Activated naive CD8-positive, alpha-beta T cell treated with anti-CD3 and anti-CD28 coated beads, Interleukin-2, amount 50 U/mL, for 16 hours (primary cell): ENCODE measurements around the gene PLPPR3.

Experiments
- DNase-seq: peaks from one replicate; pipeline ENCODE4 v3.0.0-alpha.2; 2020; ENCODE audit warnings: low read depth, low spot score

The PLPPR3 gene, protein sequence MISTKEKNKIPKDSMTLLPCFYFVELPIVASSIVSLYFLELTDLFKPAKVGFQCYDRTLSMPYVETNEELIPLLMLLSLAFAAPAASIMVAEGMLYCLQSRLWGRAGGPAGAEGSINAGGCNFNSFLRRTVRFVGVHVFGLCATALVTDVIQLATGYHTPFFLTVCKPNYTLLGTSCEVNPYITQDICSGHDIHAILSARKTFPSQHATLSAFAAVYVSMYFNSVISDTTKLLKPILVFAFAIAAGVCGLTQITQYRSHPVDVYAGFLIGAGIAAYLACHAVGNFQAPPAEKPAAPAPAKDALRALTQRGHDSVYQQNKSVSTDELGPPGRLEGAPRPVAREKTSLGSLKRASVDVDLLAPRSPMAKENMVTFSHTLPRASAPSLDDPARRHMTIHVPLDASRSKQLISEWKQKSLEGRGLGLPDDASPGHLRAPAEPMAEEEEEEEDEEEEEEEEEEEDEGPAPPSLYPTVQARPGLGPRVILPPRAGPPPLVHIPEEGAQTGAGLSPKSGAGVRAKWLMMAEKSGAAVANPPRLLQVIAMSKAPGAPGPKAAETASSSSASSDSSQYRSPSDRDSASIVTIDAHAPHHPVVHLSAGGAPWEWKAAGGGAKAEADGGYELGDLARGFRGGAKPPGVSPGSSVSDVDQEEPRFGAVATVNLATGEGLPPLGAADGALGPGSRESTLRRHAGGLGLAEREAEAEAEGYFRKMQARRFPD

DNA sequence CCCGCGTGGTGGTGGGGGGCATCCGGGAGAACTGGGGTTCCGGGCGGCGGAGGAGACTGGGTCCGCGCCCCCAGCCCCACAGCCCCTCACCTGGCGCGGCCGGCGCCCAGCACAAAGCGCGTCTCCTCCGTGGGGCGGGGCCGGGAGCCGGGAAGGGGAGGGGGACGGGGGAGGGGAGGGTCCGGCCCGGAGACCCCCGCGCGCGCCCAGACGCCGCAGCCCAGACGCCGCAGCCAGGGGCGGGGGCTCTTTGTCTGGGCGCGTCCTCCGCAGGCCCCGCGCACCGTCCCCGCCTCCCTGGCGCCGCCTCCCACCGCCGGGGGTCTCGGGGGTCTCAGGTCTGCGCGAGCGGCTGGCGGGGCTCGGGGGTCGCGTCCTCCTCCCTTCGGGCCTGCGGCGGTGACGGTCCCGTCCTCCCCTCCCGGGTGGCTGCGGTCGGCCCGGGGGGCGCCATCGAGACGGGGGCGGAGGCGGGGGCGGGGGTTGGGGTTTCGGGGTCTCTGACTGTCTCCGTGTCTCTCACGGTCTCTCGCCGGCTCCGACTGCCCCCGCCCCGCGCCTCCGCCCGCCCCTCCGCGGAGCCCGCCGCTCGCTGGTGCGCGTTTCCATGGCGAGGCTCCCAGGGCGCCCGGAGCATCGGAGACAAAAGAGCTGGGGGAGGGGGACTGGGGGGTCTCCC is at the start of gene PLPPR3:
TSS of gene PLPPR3 (minus strand) at position 131 of the 679 bp plus-strand sequence. CDS start 396 bp downstream, outside the sequence.
- DNase-seq, result no peak

DNA sequence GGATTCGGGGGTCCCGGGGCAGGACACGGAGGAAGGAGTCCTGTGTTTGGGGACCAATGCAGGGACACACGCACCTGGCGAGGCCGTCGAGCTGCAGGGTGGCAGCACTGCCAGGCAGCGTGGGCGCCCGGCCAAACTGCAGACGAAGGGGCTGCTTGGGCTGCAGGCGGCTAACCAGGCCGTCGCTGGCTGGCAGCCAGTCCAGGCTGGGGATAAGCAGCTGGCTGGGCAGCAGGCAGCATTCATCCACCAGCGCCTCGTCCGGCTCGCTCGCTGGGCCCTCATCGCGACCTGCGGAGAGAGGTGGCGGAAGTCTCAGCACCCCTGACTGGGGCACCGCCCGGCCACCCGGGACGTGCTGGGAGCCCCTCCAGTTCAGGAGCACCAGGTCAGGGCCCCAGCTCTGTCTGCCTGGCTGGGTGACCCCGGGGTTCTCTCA is 49.2 kb upstream of the PLPPR3 start:
- no peak for DNase-seq

DNA sequence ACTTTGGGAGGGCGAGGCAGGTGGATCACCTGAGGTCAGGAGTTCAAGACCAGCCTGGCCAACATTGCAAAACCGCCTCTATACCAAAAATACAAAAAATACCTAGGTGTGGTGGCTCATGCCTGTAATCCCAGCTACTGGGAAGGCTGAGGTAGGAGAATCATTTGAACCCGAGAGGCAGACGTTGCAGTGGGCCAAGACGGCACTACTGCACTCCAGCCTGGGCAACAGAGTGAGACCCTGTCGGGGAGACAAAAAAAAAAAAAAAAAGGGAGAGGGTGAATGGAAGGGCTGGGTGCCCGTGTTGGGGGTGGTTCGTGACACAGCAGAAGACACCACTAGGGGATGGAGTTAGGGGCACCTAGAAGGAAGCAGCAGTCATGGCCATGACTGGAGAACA is 48.6 kb upstream of the PLPPR3 start:
- no peak for DNase-seq

DNA sequence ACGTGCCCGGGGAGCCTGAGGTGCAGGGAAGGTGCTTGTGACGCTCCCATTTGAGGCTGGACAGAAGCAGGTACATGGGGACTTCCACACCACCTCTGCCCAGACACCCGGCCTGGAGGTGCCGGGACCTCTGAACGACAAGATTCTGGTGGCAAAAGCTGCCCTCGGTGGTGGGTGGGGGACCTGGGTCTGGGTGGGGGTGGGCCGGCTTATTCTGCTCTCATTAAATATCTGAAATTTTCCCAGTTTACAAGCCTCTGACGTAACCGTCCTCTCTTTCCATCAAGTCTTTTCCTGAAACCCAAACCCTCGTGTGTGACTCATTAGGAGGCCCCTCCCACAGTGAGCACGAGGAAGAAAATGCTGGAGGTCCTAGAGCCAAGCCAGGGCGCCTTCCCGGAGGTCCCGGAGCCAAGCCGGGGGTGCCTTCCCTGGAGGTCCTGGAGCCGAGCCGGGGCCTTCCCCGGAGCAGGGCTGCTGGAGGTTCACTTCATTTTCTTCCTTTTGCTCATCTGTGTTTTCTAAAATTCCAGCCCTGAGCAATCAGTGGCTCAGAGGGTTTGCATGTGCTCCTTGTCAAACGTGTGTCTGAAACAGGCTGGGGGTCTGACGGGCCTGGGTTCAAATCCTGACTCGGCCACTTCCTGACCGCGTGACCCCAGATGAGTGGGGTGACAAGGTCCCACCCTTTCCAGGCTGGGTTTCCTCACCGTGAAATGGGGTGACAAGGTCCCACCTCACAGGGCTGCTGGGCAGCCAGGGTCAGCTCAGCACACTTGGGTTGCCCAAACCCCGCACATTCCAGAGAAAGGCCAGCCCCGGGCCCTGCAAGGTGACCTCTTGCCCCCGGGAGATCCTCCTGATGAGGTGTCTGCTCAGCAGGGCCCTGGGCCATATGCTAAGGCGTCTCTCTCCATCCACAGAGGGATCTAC is 47.8 kb upstream of the PLPPR3 start:
- no peak for DNase-seq

DNA sequence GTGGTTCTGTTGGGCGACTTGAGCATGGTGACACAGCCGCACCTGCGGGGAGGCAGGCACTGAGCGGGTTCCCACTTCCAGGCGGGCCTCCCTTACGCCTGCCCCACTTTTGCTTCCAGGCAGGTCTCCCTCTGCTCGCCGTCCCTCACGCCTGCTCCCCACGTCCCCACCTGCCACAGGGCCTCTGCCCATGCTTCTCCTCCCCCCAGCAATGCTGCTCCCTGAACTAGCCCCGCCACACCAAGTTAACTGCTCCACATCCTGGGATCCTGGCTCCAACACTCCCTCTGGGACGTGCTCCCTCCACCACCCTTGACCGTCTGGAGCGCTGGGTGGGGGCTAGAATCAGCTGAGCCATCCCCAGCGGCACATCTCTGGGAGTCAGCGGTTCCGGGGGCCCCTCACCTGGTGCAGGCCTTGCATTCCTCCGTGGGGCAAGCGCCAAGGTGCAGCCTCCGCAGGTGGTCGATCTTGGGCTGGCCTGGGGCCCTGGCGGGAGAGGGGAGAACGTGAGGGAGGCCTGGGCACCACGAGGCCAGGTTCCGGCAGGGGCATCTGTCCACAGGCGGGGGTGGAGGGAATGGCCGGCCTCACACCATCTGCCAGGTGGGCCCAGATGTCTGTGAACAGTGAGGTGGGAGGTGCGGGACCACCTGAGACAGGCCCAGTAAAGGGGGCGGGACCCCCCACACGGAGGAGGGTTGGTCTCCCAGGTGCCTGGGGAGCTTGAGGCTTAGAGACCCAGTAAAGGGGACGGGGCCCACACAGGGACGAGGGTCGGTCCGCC is 46.9 kb upstream of the PLPPR3 start:
- DNase-seq, result no peak

- no peak for DNase-seq
Measured at GRCh38 chr19:867855-868457, 46.2 kb upstream of the PLPPR3 start.

DNA sequence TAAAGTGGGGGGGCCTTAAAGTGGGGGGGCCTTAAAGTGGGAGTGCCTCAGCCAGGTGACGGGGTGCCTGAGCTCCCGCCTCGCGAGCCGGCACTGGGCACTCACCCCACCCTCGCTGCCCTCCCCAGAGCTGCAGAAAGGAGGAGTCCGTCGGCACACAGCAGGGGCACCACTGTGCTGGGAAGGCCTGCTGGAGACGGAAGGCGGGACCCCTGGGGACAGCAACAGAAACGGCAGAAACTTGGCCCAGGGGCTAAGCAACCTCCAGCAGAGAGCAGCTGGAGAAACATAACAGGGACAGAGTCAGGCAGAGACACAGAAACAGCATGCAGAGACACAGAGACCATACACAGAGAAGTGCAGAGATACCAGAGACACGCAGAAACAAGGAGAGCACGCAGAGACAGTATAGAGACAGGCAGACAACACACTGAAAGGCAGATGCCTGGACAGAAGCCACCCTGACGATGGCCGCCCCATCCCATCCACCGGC is 45.6 kb upstream of the PLPPR3 start:
- DNase-seq, result no peak

DNA sequence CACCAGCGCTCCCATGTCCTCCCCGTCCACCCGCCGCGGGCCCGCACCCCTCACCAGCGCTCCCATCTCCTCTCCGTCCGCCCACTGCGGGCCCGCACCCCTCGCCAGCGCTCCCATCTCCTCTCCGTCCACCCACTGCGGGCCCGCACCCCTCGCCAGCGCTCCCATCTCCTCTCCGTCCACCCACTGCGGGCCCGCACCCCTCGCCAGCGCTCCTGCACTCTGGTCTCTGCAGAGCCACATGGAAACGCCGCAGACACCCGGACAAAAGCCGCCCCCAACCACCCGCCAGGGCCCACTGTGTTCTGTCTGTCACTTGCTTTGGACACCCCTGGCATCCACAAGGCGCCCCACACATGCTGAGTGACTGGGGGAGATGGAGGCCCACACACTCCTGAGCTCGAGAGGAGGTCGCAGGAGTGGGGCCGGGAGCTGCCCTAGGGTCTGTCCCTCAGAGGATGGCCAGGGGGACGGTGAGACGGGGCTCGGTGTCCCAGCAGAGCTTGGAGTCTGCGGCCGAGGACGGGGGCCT is 45.1 kb upstream of the PLPPR3 start:
- DNase-seq, result no peak

GRCh38 chr19:863315-863620 is 41.5 kb upstream of the PLPPR3 start:
- DNase-seq, result no peak

- DNase-seq, result peak; percentile 59
Measured at GRCh38 chr19:862581-863314, 41.0 kb upstream of the PLPPR3 start.

- DNase-seq, result no peak
Measured at GRCh38 chr19:861756-862580, 40.2 kb upstream of the PLPPR3 start.

DNA sequence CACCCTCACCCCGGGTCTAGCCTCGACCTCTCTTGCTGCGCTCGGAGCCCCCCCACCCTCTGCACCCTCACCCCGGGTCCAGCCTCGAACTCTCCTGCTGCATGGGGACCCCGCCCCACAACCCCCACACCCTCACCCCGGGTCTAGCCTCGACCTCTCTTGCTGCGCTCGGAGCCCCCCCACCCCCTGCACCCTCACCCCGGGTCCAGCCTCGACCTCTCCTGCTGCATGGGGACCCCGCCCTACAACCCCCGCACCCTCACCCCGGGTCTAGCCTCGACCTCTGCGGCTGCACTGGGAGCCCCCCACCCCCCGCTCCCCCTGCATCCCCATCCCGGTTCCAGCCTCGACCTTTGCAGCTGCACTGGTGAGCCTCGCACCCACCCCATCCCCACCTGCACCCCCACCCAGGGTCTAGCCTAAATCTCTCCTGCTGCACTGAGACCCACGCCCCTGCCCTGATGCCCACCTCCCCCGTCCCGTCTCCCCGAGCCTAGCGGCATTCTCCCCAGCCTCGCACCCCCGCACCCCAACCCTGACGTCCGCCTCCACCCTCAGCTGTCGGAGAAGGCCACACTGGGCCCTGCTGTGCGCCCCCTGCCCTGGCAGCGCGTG is 39.5 kb upstream of the PLPPR3 start:
- no peak for DNase-seq

GRCh38 chr19:858868-859843 is 37.4 kb upstream of the PLPPR3 start, which contains the start of gene CFD:
TSS of gene CFD (plus strand) at chr19:859664. CDS start at chr19:859690, 26 bp downstream.
- no peak for DNase-seq

GRCh38 chr19:858284-858683 is 36.5 kb upstream of the PLPPR3 start:
- no peak for DNase-seq

DNA sequence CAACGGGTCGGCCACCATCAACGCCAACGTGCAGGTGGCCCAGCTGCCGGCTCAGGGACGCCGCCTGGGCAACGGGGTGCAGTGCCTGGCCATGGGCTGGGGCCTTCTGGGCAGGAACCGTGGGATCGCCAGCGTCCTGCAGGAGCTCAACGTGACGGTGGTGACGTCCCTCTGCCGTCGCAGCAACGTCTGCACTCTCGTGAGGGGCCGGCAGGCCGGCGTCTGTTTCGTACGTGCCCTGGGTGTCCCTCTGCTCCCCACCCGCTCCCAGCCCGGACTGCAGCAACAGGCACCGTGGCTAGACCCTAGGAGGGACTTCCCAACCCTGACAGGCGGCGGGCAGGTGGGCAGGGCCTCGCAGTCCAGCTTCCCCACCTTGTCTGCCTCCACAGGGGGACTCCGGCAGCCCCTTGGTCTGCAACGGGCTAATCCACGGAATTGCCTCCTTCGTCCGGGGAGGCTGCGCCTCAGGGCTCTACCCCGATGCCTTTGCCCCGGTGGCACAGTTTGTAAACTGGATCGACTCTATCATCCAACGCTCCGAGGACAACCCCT is 33.9 kb upstream of the PLPPR3 start:
- DNase-seq, result no peak

GRCh38 chr19:855142-855541 is 33.4 kb upstream of the PLPPR3 start:
- no peak for DNase-seq
